Kidney epithelial cell (primary cell): ENCODE data around the gene DPM2. TPM values are rescaled to one million over a fixed set of nuclear protein-coding genes. Genes with fewer than 3 reads are reported as not detected.
A peak's percentile ranks its signal among the peaks of the same experiment; 100 is the strongest.

Source experiments
- DNase-seq: peaks from one replicate; pipeline ENCODE4 v3.0.0-alpha.2; 2010; ENCODE audit warnings: low read depth
- H3K27me3 ChIP-seq: 2 replicates; pipeline ENCODE4 v1.6.0; 2011; ENCODE audit warnings: low read length; ENCODE audit not compliant: control insufficient read depth, insufficient read depth
- H3K36me3 ChIP-seq: 2 replicates; pipeline ENCODE4 v1.5.1; 2011; ENCODE audit warnings: low read length; ENCODE audit not compliant: control insufficient read depth, insufficient read depth
- H3K4me3 ChIP-seq: 2 replicates; pipeline ENCODE4 v1.5.1; 2011; ENCODE audit warnings: low read depth, mild to moderate bottlenecking, control low read depth, low read length
- total RNA-seq: library from RNA; depleted of rRNA; stranded (reverse); fragments of >200 nt; gene quantifications from 2 replicates; pipeline ENCODE4 v1.2.3, GENCODE V29; 2015
- TF ChIP-seq, protein P1 (sequence below): IDR thresholded peaks from 2 replicates; pipeline ENCODE4 v1.5.1; 2011; ENCODE audit warnings: mild to moderate bottlenecking, moderate library complexity, low read length, control low read depth, inconsistent platforms; ENCODE audit not compliant: insufficient read depth, poor library complexity, severe bottlenecking

Gene DPM2
- total RNA-seq, 1 donor from 2014 or later, result 31.8 TPM

DNA sequence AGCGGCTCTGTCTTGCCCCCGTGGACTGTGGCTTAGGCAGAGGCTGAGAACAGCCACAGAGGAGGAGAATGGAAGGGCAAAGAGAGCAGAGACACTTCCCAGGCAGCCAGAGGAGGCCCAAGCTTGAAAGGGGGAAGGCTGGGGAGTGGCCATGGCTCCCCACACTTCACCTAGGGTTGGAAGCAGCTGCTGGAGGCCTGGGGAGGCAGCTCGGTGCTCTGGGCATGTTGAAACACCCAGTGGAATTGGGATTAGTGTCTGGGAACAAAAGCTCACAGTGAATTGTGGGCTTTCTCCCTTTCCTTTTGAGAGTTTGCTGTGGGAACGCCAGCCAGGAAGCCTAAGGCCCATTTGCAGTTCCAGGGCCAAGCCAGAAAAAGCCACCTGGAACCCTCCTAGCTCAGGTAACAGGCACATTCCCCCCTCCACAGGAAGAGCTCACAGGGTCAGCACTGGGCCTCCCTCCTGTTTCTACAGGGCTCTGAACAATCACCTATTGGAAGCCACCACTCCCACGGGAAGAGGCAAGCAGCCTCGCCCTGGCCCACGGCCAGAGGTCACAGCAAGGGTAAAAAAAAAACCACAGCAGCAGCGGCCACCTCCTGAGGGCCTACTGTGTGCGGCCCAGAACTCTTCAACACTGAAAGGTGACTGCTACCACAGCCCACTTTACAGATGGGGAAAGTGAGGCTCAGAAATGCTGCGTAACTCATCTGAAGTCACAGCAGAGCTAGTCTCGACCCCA is 22.9 kb upstream of the DPM2 start:
- TF ChIP-seq, protein P1, sequence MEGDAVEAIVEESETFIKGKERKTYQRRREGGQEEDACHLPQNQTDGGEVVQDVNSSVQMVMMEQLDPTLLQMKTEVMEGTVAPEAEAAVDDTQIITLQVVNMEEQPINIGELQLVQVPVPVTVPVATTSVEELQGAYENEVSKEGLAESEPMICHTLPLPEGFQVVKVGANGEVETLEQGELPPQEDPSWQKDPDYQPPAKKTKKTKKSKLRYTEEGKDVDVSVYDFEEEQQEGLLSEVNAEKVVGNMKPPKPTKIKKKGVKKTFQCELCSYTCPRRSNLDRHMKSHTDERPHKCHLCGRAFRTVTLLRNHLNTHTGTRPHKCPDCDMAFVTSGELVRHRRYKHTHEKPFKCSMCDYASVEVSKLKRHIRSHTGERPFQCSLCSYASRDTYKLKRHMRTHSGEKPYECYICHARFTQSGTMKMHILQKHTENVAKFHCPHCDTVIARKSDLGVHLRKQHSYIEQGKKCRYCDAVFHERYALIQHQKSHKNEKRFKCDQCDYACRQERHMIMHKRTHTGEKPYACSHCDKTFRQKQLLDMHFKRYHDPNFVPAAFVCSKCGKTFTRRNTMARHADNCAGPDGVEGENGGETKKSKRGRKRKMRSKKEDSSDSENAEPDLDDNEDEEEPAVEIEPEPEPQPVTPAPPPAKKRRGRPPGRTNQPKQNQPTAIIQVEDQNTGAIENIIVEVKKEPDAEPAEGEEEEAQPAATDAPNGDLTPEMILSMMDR, result no peak
- Histone ChIP-seq H3K36me3 (no peaks in the 10 kb centered on the region), H3K4me3 (no peak overlapping the region), H3K27me3 (no peaks in the 10 kb centered on the region)
- DNase-seq, result no peak

DNA sequence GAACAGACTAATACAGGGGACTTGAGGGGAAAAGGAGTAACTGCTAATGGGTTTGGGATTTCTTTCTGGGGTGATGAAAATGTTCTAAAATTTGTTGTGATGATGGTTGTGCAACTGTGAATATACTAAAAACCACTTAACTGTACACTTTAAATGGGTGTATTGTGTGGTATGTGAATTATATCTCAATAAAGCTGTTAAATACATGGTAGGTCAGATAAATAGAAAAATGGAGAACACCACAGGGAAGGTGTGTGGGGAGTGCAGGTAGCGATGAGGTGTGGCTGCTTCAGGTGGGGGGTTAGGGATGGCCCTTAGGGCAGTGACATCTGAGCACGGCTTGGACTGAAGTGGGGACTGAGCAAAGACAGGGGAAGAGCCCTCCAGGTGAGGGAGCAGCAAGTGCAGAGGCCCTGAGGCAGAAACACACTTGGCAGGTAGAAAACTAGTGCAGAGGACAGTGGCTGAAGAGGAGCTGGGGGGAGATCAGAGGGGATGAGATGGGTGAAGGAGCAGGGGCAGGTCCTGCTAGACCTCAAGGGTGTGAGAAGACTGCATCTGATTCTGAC is 22.3 kb upstream of the DPM2 start:
- Histone ChIP-seq H3K4me3 (no peak overlapping the region), H3K36me3 (no peaks in the 10 kb centered on the region), H3K27me3 (no peaks in the 10 kb centered on the region)
- DNase-seq, result no peak
- TF ChIP-seq, protein P1, result no peak

DNA sequence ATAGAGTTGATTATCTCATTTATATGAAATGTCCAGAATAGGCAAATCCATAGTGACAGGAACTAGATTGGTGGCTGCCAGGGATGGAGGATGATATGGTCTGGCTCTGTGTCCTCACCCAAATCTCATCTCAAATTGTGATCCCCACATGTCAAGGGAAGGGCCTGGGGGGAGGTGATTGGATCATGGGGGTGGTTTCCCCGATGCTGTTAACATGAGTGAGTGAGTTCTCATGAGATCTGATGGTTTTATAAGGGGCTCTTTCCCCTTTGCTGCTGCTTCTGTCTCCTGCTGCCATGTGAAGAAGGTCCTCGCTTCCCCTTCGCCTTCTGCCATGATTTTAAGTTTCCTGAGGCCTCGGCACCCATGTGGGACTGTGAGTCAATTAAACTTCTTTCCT is 21.7 kb upstream of the DPM2 start:
- DNase-seq, result no peak
- H3K27me3 ChIP-seq, result no peaks in the 10 kb centered on the region
- no peaks in the 10 kb centered on the region for H3K36me3 ChIP-seq
- TF ChIP-seq, protein P1, result no peak
- no peak overlapping the region for H3K4me3 ChIP-seq

DNA sequence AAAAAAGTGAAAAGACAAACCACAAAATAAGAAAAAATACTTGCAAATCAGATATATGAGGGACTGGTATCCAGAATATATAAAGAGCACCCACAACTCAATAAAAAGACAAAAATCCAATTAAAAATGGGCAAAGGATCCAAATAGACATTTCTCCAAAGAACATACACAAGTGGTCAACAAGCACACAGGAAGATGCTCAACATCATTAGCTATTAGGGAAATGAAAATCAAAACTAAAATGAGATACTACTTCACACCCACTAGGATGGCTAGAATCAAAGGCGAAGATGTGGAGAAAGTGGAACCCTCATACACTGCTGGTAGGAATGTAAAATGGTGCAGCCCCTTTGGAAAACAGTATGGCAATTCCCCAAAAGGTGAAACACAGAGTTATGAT is 21.1 kb upstream of the DPM2 start:
- DNase-seq, result no peak
- TF ChIP-seq, protein P1, result no peak
- no peaks in the 10 kb centered on the region for H3K36me3 ChIP-seq
- H3K4me3 ChIP-seq, result no peak overlapping the region
- no peaks in the 10 kb centered on the region for H3K27me3 ChIP-seq

DNA sequence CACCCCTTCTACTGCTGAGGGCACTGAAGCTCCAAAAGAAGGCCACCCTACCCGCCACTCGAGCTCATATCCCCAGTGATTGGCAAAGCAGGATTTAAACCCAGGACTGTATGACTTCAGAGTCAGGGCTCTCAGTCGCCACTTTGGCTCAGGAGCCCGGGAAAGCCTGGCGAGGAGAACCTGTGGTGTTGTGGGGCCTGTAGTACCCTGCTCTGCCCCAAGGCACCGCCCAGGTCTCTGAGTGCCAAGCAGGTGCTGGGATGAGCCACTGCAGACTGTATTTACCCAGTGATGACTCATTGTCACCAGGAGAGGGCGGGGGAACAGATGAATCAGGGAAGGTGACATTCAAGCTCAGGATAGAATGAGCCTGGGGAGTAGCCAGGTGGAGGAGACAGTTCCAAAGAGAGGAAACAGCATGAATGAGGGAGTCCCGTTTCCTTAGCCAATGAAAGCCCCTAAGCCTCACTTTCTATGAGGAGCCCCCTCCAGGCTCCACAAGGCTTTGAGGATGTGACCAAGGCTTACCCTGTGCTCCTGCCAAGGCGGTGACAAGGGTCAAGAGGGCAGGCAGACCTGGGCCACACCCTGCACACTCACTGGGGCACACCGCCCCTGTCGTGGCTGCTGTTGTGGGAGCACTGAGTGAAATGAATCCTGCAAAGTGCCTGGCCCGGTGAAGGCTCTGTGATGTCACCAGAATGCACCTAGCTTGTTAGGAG is 17.8 kb upstream of the DPM2 start:
- no peaks in the 10 kb centered on the region for H3K27me3 ChIP-seq
- no peak overlapping the region for H3K4me3 ChIP-seq
- no peak for DNase-seq
- no peaks in the 10 kb centered on the region for H3K36me3 ChIP-seq
- TF ChIP-seq, protein P1, result peak; percentile 32
